WTC11 (cell line): ENCODE measurements around the gene CHI3L1. TPM values are rescaled to one million over a fixed set of nuclear protein-coding genes. Genes with fewer than 3 reads are reported as not detected.

ENCODE experiments used
- ATAC-seq: fragments of 200-7000 bp; cut with Tn5 transposase; 2 replicates; pipeline ENCODE4 v1.10.0; 2021; ENCODE audit warnings: mild to moderate bottlenecking, moderate library complexity
- CTCF ChIA-PET: fragments of 300-600 bp; sonication (Branson Sonifier 250); formaldehyde crosslinking; loops from one replicate; lab custom pipeline; 2021; ENCODE audit warnings: antibody characterized with exemption; lab: Charles Lee
- POLR2A ChIA-PET: fragments of 350-600 bp; sonication (Branson Sonifier 250); formaldehyde crosslinking; loops from one replicate; lab custom pipeline; 2021; ENCODE audit warnings: antibody characterized with exemption; lab: Charles Lee
- DNase-seq: peaks from one replicate; pipeline ENCODE4 v3.0.0; 2021; ENCODE audit warnings: low spot score
- H3K27ac Mint-ChIP-seq: 2 replicates; pipeline ENCODE4 v1.8.0; 2021; ENCODE audit warnings: mixed read lengths
- H3K27me3 Mint-ChIP-seq: 2 replicates; pipeline ENCODE4 v1.8.0; 2021; ENCODE audit warnings: low read depth, mild to moderate bottlenecking, moderate library complexity, mixed read lengths
- H3K36me3 Mint-ChIP-seq: 2 replicates; pipeline ENCODE4 v1.8.0; 2021; ENCODE audit warnings: mixed read lengths
- H3K4me1 Mint-ChIP-seq: 2 replicates; pipeline ENCODE4 v1.8.0; 2022; ENCODE audit warnings: mixed read lengths
- H3K4me3 Mint-ChIP-seq: 2 replicates; pipeline ENCODE4 v1.8.0; 2021; ENCODE audit warnings: mild to moderate bottlenecking, moderate library complexity, mixed read lengths
- H3K9me3 Mint-ChIP-seq: 2 replicates; pipeline ENCODE4 v1.8.0; 2021; ENCODE audit warnings: mixed read lengths
- ATF1 ChIP-seq: sonication (generic); formaldehyde crosslinking; IDR thresholded peaks from 2 replicates; pipeline ENCODE4 v1.8.1; 2023; ENCODE audit warnings: mild to moderate bottlenecking, moderate library complexity, missing genetic modification reagents
- ATF2 ChIP-seq: sonication (generic); formaldehyde crosslinking; IDR thresholded peaks from 2 replicates; pipeline ENCODE4 v1.8.1; 2022; ENCODE audit warnings: low read depth, missing genetic modification reagents, borderline replicate concordance
- CDX4 ChIP-seq: fragments of 250-450 bp; sonication (Bioruptor Pico); IDR thresholded peaks from 2 replicates; pipeline ENCODE4 v1.9.0; 2021; ENCODE audit warnings: moderate library complexity, mild to moderate bottlenecking, inconsistent platforms, borderline replicate concordance
- CREM ChIP-seq: sonication (generic); formaldehyde crosslinking; IDR thresholded peaks from 2 replicates; pipeline ENCODE4 v1.8.1; 2022; ENCODE audit warnings: mild to moderate bottlenecking, missing genetic modification reagents, moderate library complexity
- EMX1 ChIP-seq: fragments of 250-450 bp; sonication (Bioruptor Pico); IDR thresholded peaks from 2 replicates; pipeline ENCODE4 v1.8.0; 2021; ENCODE audit warnings: mild to moderate bottlenecking
- FOXP1 ChIP-seq: sonication (generic); formaldehyde crosslinking; IDR thresholded peaks from 2 replicates; pipeline ENCODE4 v1.8.0; 2022; ENCODE audit warnings: missing genetic modification reagents, mild to moderate bottlenecking, moderate library complexity, borderline replicate concordance
- FOXP4 ChIP-seq: sonication (generic); formaldehyde crosslinking; IDR thresholded peaks from 2 replicates; pipeline ENCODE4 v1.8.0; 2022; ENCODE audit warnings: mild to moderate bottlenecking, missing genetic modification reagents
- GABPB1 ChIP-seq: sonication (generic); formaldehyde crosslinking; IDR thresholded peaks from 2 replicates; pipeline ENCODE4 v1.8.1; 2023; ENCODE audit warnings: mild to moderate bottlenecking, missing genetic modification reagents
- HMGA2 ChIP-seq: fragments of 250-450 bp; sonication (Bioruptor Pico); IDR thresholded peaks from 2 replicates; pipeline ENCODE4 v1.4.0; 2021; ENCODE audit warnings: mild to moderate bottlenecking, moderate library complexity
- IRF2 ChIP-seq: sonication (generic); formaldehyde crosslinking; IDR thresholded peaks from 2 replicates; pipeline ENCODE4 v1.8.0; 2022; ENCODE audit warnings: low read depth, missing genetic modification reagents, borderline replicate concordance
- JAZF1 ChIP-seq: fragments of 250-450 bp; sonication (Bioruptor Pico); IDR thresholded peaks from 2 replicates; pipeline ENCODE4 v1.9.0; 2021; ENCODE audit warnings: moderate library complexity, mild to moderate bottlenecking, inconsistent platforms
- KAT7 ChIP-seq: sonication (generic); formaldehyde crosslinking; IDR thresholded peaks from 2 replicates; pipeline ENCODE4 v1.8.1; 2023; ENCODE audit warnings: missing genetic modification reagents, mild to moderate bottlenecking, borderline replicate concordance
- NR2C2 ChIP-seq: sonication (generic); formaldehyde crosslinking; IDR thresholded peaks from 2 replicates; pipeline ENCODE4 v1.8.0; 2022; ENCODE audit warnings: mild to moderate bottlenecking, missing genetic modification reagents
- OVOL2 ChIP-seq: fragments of 250-450 bp; sonication (Bioruptor Pico); IDR thresholded peaks from 2 replicates; pipeline ENCODE4 v1.9.0; 2021; ENCODE audit warnings: mild to moderate bottlenecking, borderline replicate concordance
- RELA ChIP-seq: sonication (generic); formaldehyde crosslinking; IDR thresholded peaks from 2 replicates; pipeline ENCODE4 v1.8.1; 2022; ENCODE audit warnings: missing genetic modification reagents, mild to moderate bottlenecking, borderline replicate concordance
- RORB ChIP-seq: fragments of 250-450 bp; sonication (Bioruptor Pico); IDR thresholded peaks from 2 replicates; pipeline ENCODE4 v1.9.0; 2021; ENCODE audit warnings: mild to moderate bottlenecking
- SMAD3 ChIP-seq: sonication (generic); formaldehyde crosslinking; IDR thresholded peaks from 2 replicates; pipeline ENCODE4 v1.8.0; 2022; ENCODE audit warnings: missing genetic modification reagents, mild to moderate bottlenecking, borderline replicate concordance
- TEAD1 ChIP-seq: sonication (generic); formaldehyde crosslinking; IDR thresholded peaks from 2 replicates; pipeline ENCODE4 v1.8.0; 2022; ENCODE audit warnings: mild to moderate bottlenecking, missing genetic modification reagents
- ZNF219 ChIP-seq: sonication (generic); formaldehyde crosslinking; IDR thresholded peaks from 2 replicates; pipeline ENCODE4 v1.8.0; 2023; ENCODE audit warnings: missing genetic modification reagents, mild to moderate bottlenecking, borderline replicate concordance
- total RNA-seq: library from RNA; stranded (reverse); gene quantifications from 3 replicates; pipeline ENCODE4 v1.2.3, GENCODE V29; 2021
- TF ChIP-seq, protein P1 (sequence below): sonication (generic); formaldehyde crosslinking; IDR thresholded peaks from 2 replicates; pipeline ENCODE4 v1.8.1; 2023; ENCODE audit warnings: mild to moderate bottlenecking, missing genetic modification reagents
- TF ChIP-seq, protein P2 (sequence below): sonication (generic); formaldehyde crosslinking; IDR thresholded peaks from 2 replicates; pipeline ENCODE4 v1.8.0; 2022; ENCODE audit warnings: mild to moderate bottlenecking, missing genetic modification reagents
- TF ChIP-seq, protein P3 (sequence below): sonication (generic); formaldehyde crosslinking; IDR thresholded peaks from 2 replicates; pipeline ENCODE4 v1.8.1; 2022; ENCODE audit warnings: mild to moderate bottlenecking, missing genetic modification reagents, moderate library complexity, borderline replicate concordance

CHI3L1 gene
- total RNA-seq, 1 experiment from 2014 or later = 0.24 TPM

- ATAC-seq = no peak
- H3K4me3 Mint-ChIP-seq = no peak overlapping the region
- no peak overlapping the region for H3K27ac Mint-ChIP-seq
- H3K9me3 Mint-ChIP-seq = no peaks in the 10 kb centered on the region
- no peaks in the 10 kb centered on the region for H3K36me3 Mint-ChIP-seq
- H3K4me1 Mint-ChIP-seq = peaks cover 13% of the 10 kb centered on the region
- TF ChIP-seq HMGA2 = no peak
- no peak for TF ChIP-seq SMAD3 (CRISPR knock-in tag)
- no peak for TF ChIP-seq IRF2 (CRISPR knock-in tag)
- TF ChIP-seq CDX4 (CRISPR knock-in tag) = no peak
- no peak for TF ChIP-seq ZNF219
- TF ChIP-seq ATF2 (CRISPR knock-in tag) = no peak
- no peak for TF ChIP-seq KAT7 (CRISPR knock-in tag)
- TF ChIP-seq CREM (CRISPR knock-in tag) = no peak
- TF ChIP-seq FOXP1 (CRISPR knock-in tag) = no peak
- ChIA-PET POLR2A (no interaction called here), CTCF (interaction anchor here (1.0 to 5.9 kb wide), 11 partner anchors 11 to 129 kb away, joined by 3 to 110 read pairs (median 3); no protein-coding TSS in a partner anchor)
- no peaks in the 10 kb centered on the region; the same call in 1 of the 2 replicates for H3K27me3 Mint-ChIP-seq
- no peak for DNase-seq
Observed at GRCh38 chr1:203168991-203169390, 17.5 kb downstream of the CHI3L1 start.

DNA sequence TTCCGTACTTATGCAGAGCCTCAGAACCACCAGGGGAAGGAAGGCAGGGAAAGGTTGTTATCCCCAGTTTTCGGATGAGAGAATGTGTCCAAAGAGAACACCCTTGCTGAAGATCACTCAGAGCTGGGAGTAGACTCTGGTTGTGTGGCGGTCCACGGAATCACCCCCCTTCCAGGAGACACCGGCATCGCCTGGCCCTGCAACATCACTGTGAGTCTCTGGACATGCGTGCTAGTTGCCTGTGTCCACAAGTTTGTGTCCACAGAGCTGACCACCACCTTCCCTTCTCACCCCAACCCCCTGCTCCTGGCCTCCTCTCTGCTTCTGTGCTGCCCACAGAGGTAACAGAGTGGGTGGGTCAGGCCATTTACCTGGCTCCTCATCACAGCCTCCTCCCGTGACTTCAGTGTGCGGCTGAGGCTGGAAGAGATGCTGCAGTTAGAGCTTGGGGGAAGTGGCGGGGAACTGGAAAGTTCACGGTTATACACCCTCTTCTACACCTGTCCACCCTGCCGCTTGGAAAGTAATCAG is 18.2 kb downstream of the CHI3L1 start:
- ChIA-PET CTCF (interaction anchor here (1.0 to 3.3 kb wide), 9 partner anchors 10 to 129 kb away, joined by 3 to 25 read pairs (median 3); no protein-coding TSS in a partner anchor), POLR2A (no interaction called here)
- H3K4me3 Mint-ChIP-seq = no peak overlapping the region
- no peaks in the 10 kb centered on the region for H3K36me3 Mint-ChIP-seq
- H3K27me3 Mint-ChIP-seq = no peaks in the 10 kb centered on the region; the same call in 1 of the 2 replicates
- H3K27ac Mint-ChIP-seq = no peak overlapping the region
- no peaks in the 10 kb centered on the region for H3K9me3 Mint-ChIP-seq
- peaks cover 7% of the 10 kb centered on the region for H3K4me1 Mint-ChIP-seq
- no peak for ATAC-seq
- no peak for DNase-seq
- TF ChIP-seq, protein P1, sequence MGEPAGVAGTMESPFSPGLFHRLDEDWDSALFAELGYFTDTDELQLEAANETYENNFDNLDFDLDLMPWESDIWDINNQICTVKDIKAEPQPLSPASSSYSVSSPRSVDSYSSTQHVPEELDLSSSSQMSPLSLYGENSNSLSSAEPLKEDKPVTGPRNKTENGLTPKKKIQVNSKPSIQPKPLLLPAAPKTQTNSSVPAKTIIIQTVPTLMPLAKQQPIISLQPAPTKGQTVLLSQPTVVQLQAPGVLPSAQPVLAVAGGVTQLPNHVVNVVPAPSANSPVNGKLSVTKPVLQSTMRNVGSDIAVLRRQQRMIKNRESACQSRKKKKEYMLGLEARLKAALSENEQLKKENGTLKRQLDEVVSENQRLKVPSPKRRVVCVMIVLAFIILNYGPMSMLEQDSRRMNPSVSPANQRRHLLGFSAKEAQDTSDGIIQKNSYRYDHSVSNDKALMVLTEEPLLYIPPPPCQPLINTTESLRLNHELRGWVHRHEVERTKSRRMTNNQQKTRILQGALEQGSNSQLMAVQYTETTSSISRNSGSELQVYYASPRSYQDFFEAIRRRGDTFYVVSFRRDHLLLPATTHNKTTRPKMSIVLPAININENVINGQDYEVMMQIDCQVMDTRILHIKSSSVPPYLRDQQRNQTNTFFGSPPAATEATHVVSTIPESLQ (CRISPR knock-in tag) = no peak
- no peak for TF ChIP-seq TEAD1 (CRISPR knock-in tag)
- TF ChIP-seq ATF2 (CRISPR knock-in tag) = no peak
- TF ChIP-seq GABPB1 = no peak
- no peak for TF ChIP-seq RELA (CRISPR knock-in tag)
- TF ChIP-seq, protein P2, sequence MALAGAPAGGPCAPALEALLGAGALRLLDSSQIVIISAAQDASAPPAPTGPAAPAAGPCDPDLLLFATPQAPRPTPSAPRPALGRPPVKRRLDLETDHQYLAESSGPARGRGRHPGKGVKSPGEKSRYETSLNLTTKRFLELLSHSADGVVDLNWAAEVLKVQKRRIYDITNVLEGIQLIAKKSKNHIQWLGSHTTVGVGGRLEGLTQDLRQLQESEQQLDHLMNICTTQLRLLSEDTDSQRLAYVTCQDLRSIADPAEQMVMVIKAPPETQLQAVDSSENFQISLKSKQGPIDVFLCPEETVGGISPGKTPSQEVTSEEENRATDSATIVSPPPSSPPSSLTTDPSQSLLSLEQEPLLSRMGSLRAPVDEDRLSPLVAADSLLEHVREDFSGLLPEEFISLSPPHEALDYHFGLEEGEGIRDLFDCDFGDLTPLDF = no peak
- TF ChIP-seq JAZF1 (CRISPR knock-in tag) = no peak
- TF ChIP-seq EMX1 (CRISPR knock-in tag) = no peak
- no peak for TF ChIP-seq OVOL2 (CRISPR knock-in tag)
- no peak for TF ChIP-seq HMGA2
- TF ChIP-seq, protein P3, sequence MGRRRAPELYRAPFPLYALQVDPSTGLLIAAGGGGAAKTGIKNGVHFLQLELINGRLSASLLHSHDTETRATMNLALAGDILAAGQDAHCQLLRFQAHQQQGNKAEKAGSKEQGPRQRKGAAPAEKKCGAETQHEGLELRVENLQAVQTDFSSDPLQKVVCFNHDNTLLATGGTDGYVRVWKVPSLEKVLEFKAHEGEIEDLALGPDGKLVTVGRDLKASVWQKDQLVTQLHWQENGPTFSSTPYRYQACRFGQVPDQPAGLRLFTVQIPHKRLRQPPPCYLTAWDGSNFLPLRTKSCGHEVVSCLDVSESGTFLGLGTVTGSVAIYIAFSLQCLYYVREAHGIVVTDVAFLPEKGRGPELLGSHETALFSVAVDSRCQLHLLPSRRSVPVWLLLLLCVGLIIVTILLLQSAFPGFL (CRISPR knock-in tag) = no peak
- no peak for TF ChIP-seq RORB (CRISPR knock-in tag)
- no peak for TF ChIP-seq CDX4 (CRISPR knock-in tag)
- TF ChIP-seq FOXP4 = no peak
- no peak for TF ChIP-seq ATF1 (CRISPR knock-in tag)
- no peak for TF ChIP-seq NR2C2 (CRISPR knock-in tag)
